Trophoblast cell (in vitro differentiated cells and primary cell): ENCODE results near the gene PCLO.

ENCODE experiments used
- DNase-seq, 2 donors: peaks; one replicate each; pipeline ENCODE4 v3.0.0-alpha.2; 2016
- H2AFZ ChIP-seq: 2 replicates; pipeline ENCODE4 v1.6.1; 2013; ENCODE audit warnings: low read length, moderate library complexity, mild to moderate bottlenecking; ENCODE audit not compliant: insufficient read depth, poor library complexity
- H2AK5ac ChIP-seq: 2 replicates; pipeline ENCODE4 v1.6.1; 2013; ENCODE audit warnings: mild to moderate bottlenecking, low read length
- H2BK120ac ChIP-seq: 2 replicates; pipeline ENCODE4 v1.6.1; 2013; ENCODE audit warnings: low read length, mild to moderate bottlenecking, moderate library complexity; ENCODE audit not compliant: insufficient read depth, poor library complexity
- H2BK12ac ChIP-seq: 2 replicates; pipeline ENCODE4 v1.6.1; 2013; ENCODE audit warnings: mild to moderate bottlenecking, low read length, moderate library complexity
- H2BK5ac ChIP-seq: 2 replicates; pipeline ENCODE4 v1.6.1; 2013; ENCODE audit warnings: low read length, low read depth, moderate library complexity, mild to moderate bottlenecking; ENCODE audit not compliant: poor library complexity
- H3K14ac ChIP-seq: 2 replicates; pipeline ENCODE4 v1.6.1; 2013; ENCODE audit warnings: mild to moderate bottlenecking, low read length
- H3K18ac ChIP-seq: 2 replicates; pipeline ENCODE4 v1.6.1; 2013; ENCODE audit warnings: mild to moderate bottlenecking, low read length
- H3K23ac ChIP-seq: 2 replicates; pipeline ENCODE4 v1.6.1; 2013; ENCODE audit warnings: low read length
- H3K27ac ChIP-seq: 2 replicates; pipeline ENCODE4 v1.5.1; 2013; ENCODE audit warnings: low read depth, mild to moderate bottlenecking, inconsistent platforms, low read length, moderate library complexity
- H3K27me3 ChIP-seq: 2 replicates; pipeline ENCODE4 v1.6.1; 2013; ENCODE audit warnings: inconsistent platforms, mild to moderate bottlenecking, low read length, moderate library complexity; ENCODE audit not compliant: insufficient read depth
- H3K36me3 ChIP-seq, 2 experiments: 1 replicate in 1 of 2; 2 replicates in 1 of 2; pipeline ENCODE4 v1.6.1; 2013; ENCODE audit warnings: low read length in 2 of 2, mild to moderate bottlenecking in 2 of 2, moderate library complexity in 1 of 2; ENCODE audit not compliant: insufficient read depth in 2 of 2, control insufficient read depth in 1 of 2
- H3K4ac ChIP-seq: 2 replicates; pipeline ENCODE4 v1.6.1; 2013; ENCODE audit warnings: low read depth, mild to moderate bottlenecking, low read length, moderate library complexity
- H3K4me1 ChIP-seq, 2 experiments: 1 replicate in 1 of 2; 2 replicates in 1 of 2; pipeline ENCODE4 v1.6.1; 2013; ENCODE audit warnings: low read length in 2 of 2, mild to moderate bottlenecking in 2 of 2, moderate library complexity in 1 of 2; ENCODE audit not compliant: insufficient read depth in 2 of 2, control insufficient read depth in 1 of 2
- H3K4me2 ChIP-seq: 2 replicates; pipeline ENCODE4 v1.6.1; 2013; ENCODE audit warnings: inconsistent platforms, mild to moderate bottlenecking, low read length, moderate library complexity
- H3K4me3 ChIP-seq: 2 replicates; pipeline ENCODE4 v1.5.1; 2013; ENCODE audit warnings: mild to moderate bottlenecking, low read depth, low read length, inconsistent platforms
- H3K79me1 ChIP-seq: one replicate; pipeline ENCODE4 v1.6.1; 2013; ENCODE audit warnings: low read length
- H3K79me2 ChIP-seq: 2 replicates; pipeline ENCODE4 v1.6.1; 2013; ENCODE audit warnings: low read length, mild to moderate bottlenecking; ENCODE audit not compliant: control insufficient read depth, insufficient read depth, poor library complexity
- H3K9ac ChIP-seq: 2 replicates; pipeline ENCODE4 v1.6.1; 2013; ENCODE audit warnings: mild to moderate bottlenecking, low read length
- H3K9me3 ChIP-seq: 2 replicates; pipeline ENCODE4 v1.6.1; 2013; ENCODE audit warnings: low read depth, mild to moderate bottlenecking, control low read depth, inconsistent platforms, low read length; ENCODE audit not compliant: insufficient read depth
- H4K12ac ChIP-seq: 2 replicates; pipeline ENCODE4 v1.6.1; 2013; ENCODE audit warnings: low read depth, mild to moderate bottlenecking, low read length, moderate library complexity
- H4K8ac ChIP-seq: 2 replicates; pipeline ENCODE4 v1.6.1; 2013; ENCODE audit warnings: low read depth, mild to moderate bottlenecking, low read length, moderate library complexity
- H4K91ac ChIP-seq: one replicate; pipeline ENCODE4 v1.6.1; 2013; ENCODE audit warnings: low read depth, mild to moderate bottlenecking, low read length, moderate library complexity
- WGBS: extraction: QIAGEN DNeasy Blood & Tissue Kit; methylation state at CpG from one replicate; pipeline ENCODE4 v1.1.7; 2013; ENCODE audit warnings: missing lambda C conversion rate; ENCODE audit not compliant: insufficient read length, insufficient coverage; ENCODE audit errors: extremely low coverage; 5-methylcytosine and 5-hydroxymethylcytosine counted together

The PCLO gene

GRCh38 chr7:82865856-82866255, 296.8 kb downstream of the PCLO start:
- H3K18ac ChIP-seq = no peak overlapping the region
- H2BK5ac ChIP-seq = no peak overlapping the region
- H3K4ac ChIP-seq = no peak overlapping the region
- no peak overlapping the region for H4K8ac ChIP-seq
- H2BK12ac ChIP-seq = no peak overlapping the region
- H3K36me3 ChIP-seq = no peaks in the 10 kb centered on the region
- H3K14ac ChIP-seq = no peak overlapping the region
- no peak overlapping the region for H3K4me3 ChIP-seq
- no peaks in the 10 kb centered on the region for H3K79me2 ChIP-seq
- H3K9ac ChIP-seq = no peak overlapping the region
- H2BK120ac ChIP-seq = no peak overlapping the region
- no peak overlapping the region for H4K12ac ChIP-seq
- H4K91ac ChIP-seq = no peak overlapping the region
- H3K9me3 ChIP-seq = no peaks in the 10 kb centered on the region
- H3K4me1 ChIP-seq = no peaks in the 10 kb centered on the region
- no peaks in the 10 kb centered on the region for H3K79me1 ChIP-seq
- no peak for DNase-seq
- no peak overlapping the region for H3K23ac ChIP-seq
- no peak overlapping the region for H3K4me2 ChIP-seq
- no peak overlapping the region for H2AFZ ChIP-seq
- no peaks in the 10 kb centered on the region for H3K27me3 ChIP-seq
- no peak overlapping the region for H3K27ac ChIP-seq
- H2AK5ac ChIP-seq = no peak overlapping the region
- WGBS = no CpG with 5 or more reads among the region's 6 CpGs

- WGBS = no CpG with 5 or more reads among the region's 1 CpG
- H3K36me3 ChIP-seq = no peaks in the 10 kb centered on the region
- no peak overlapping the region for H3K4me3 ChIP-seq
Observed at GRCh38 chr7:82859106-82859850, 303.4 kb downstream of the PCLO start.

DNA sequence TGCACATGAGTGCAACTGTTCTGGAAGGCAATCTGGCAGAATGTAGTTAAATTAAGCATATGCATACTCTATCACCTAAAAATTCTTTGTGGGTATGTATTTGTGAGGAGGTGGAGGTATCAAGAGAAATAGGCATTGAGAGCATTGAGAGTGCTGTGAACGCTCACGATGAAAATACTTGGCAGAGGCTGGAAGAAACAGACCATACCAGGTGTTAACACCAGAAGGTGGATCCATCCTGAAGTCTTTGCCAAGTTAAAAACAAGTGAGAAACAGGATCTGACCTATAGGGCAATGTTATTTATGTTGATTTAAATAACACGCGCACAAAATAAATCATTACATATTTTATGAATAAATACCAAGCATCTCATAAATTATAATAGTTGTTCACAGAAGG, 311.6 kb downstream of the PCLO start:
- Histone ChIP-seq H3K9me3 (no peaks in the 10 kb centered on the region), H3K79me1 (peaks cover 2% of the 10 kb centered on the region), H3K18ac (no peak overlapping the region), H3K27ac (no peak overlapping the region), H2BK5ac (no peak overlapping the region), H3K36me3 (no peaks in the 10 kb centered on the region), H3K14ac (no peak overlapping the region), H3K4me2 (no peak overlapping the region), H3K27me3 (no peaks in the 10 kb centered on the region), H4K91ac (no peak overlapping the region), H3K23ac (no peak overlapping the region), H3K9ac (no peak overlapping the region), H3K4ac (no peak overlapping the region), H3K4me1 (no peaks in the 10 kb centered on the region), H2AFZ (no peak overlapping the region), H2BK120ac (no peak overlapping the region), H3K79me2 (no peaks in the 10 kb centered on the region), H2BK12ac (no peak overlapping the region), H4K8ac (no peak overlapping the region), H3K4me3 (no peak overlapping the region), H4K12ac (no peak overlapping the region), H2AK5ac (no peak overlapping the region)
- DNase-seq = no peak
- no CpG with 5 or more reads among the region's 4 CpGs for WGBS

More at GRCh38 chr7:82859106-82859850, 303.4 kb downstream of the PCLO start:
- H3K79me2 ChIP-seq = no peaks in the 10 kb centered on the region
- H2AK5ac ChIP-seq = peak overlapping the region; percentile 18
- H2AFZ ChIP-seq = no peak overlapping the region
- H3K4ac ChIP-seq = no peak overlapping the region
- peak overlapping the region; percentile 20 for H3K18ac ChIP-seq
- peaks cover 5% of the 10 kb centered on the region for H3K79me1 ChIP-seq
- H3K23ac ChIP-seq = no peak overlapping the region
- peak overlapping the region; percentile 61 for H2BK12ac ChIP-seq
- H4K12ac ChIP-seq = no peak overlapping the region
- H2BK120ac ChIP-seq = peak overlapping the region; percentile 67
- H4K91ac ChIP-seq = peak overlapping the region; percentile 80
- no peaks in the 10 kb centered on the region for H3K27me3 ChIP-seq
- H4K8ac ChIP-seq = peak overlapping the region; percentile 48
- no peak overlapping the region for H3K4me2 ChIP-seq
- peak overlapping the region; percentile 62 for H3K14ac ChIP-seq
- peak in 1 of 2 donors; percentile 18 for DNase-seq
- H3K9ac ChIP-seq = no peak overlapping the region
- peaks cover 5 to 6% of the 10 kb centered on the region in 2 experiments for H3K4me1 ChIP-seq
- peak overlapping the region; percentile 88 for H3K27ac ChIP-seq
- H3K9me3 ChIP-seq = no peaks in the 10 kb centered on the region
- H2BK5ac ChIP-seq = peak overlapping the region; percentile 88

GRCh38 chr7:82841828-82842227, 320.9 kb downstream of the PCLO start:
- no peak overlapping the region for H3K23ac ChIP-seq
- H3K27me3 ChIP-seq = no peaks in the 10 kb centered on the region
- no peak overlapping the region for H4K91ac ChIP-seq
- H3K4me1 ChIP-seq = no peaks in the 10 kb centered on the region
- no peak for DNase-seq
- no peak overlapping the region for H3K9ac ChIP-seq
- H3K79me2 ChIP-seq = no peaks in the 10 kb centered on the region
- H3K4me2 ChIP-seq = no peak overlapping the region
- no peaks in the 10 kb centered on the region for H3K9me3 ChIP-seq
- no peak overlapping the region for H4K8ac ChIP-seq
- no peak overlapping the region for H2AK5ac ChIP-seq
- no peaks in the 10 kb centered on the region for H3K79me1 ChIP-seq
- H3K14ac ChIP-seq = no peak overlapping the region
- H2AFZ ChIP-seq = no peak overlapping the region
- no peak overlapping the region for H2BK12ac ChIP-seq
- H3K4ac ChIP-seq = no peak overlapping the region
- H3K18ac ChIP-seq = no peak overlapping the region
- no peak overlapping the region for H2BK5ac ChIP-seq
- no CpG with 5 or more reads among the region's 1 CpG for whole genome bisulfite sequencing
- H3K27ac ChIP-seq = no peak overlapping the region
- no peak overlapping the region for H2BK120ac ChIP-seq
- no peak overlapping the region for H4K12ac ChIP-seq
- no peaks in the 10 kb centered on the region for H3K36me3 ChIP-seq
- H3K4me3 ChIP-seq = no peak overlapping the region
